DOHH2 (cell line): ENCODE results near the gene H3-3A.

Experiments
- H3F3A ChIP-seq: fragments of 200-600 bp; sonication (generic), shearing (Covaris generic); 2 replicates; pipeline ENCODE4 v1.6.0; 2016; ENCODE audit warnings: antibody characterized with exemption, mild to moderate bottlenecking; ENCODE audit not compliant: control insufficient read depth, insufficient read depth
- H3K27ac ChIP-seq: fragments of 200-600 bp; sonication (generic); 2 replicates; pipeline ENCODE4 v1.5.1; 2014; ENCODE audit warnings: low read depth, mild to moderate bottlenecking, low read length, moderate library complexity
- H3K27me3 ChIP-seq: fragments of 200-600 bp; sonication (generic); 2 replicates; pipeline ENCODE4 v1.6.1; 2014; ENCODE audit warnings: mild to moderate bottlenecking, low read length, mixed read lengths; ENCODE audit not compliant: control insufficient read depth
- H3K36me3 ChIP-seq: fragments of 200-600 bp; sonication (generic); 2 replicates; pipeline ENCODE4 v1.6.1; 2014; ENCODE audit warnings: mild to moderate bottlenecking, low read length, moderate library complexity, mixed read lengths; ENCODE audit not compliant: control insufficient read depth
- H3K4me1 ChIP-seq: fragments of 200-600 bp; sonication (generic); 2 replicates; pipeline ENCODE4 v1.6.1; 2014; ENCODE audit warnings: mild to moderate bottlenecking, low read length, mixed read lengths; ENCODE audit not compliant: control insufficient read depth
- H3K4me2 ChIP-seq: fragments of 200-600 bp; sonication (generic); 2 replicates; pipeline ENCODE4 v1.6.0; 2014; ENCODE audit warnings: mild to moderate bottlenecking, low read length, moderate library complexity
- H3K4me3 ChIP-seq: fragments of 200-600 bp; sonication (generic); 2 replicates; pipeline ENCODE4 v1.5.1; 2014; ENCODE audit warnings: mild to moderate bottlenecking, low read length, mixed read lengths
- H3K79me2 ChIP-seq: fragments of 200-600 bp; sonication (generic); 2 replicates; pipeline ENCODE4 v1.6.1; 2014; ENCODE audit warnings: mild to moderate bottlenecking, low read length, mixed read lengths; ENCODE audit not compliant: control insufficient read depth
- H3K9me2 ChIP-seq: fragments of 200-600 bp; sonication (generic); replicated peaks from 2 replicates; pipeline ENCODE4 v1.6.1; 2014; ENCODE audit warnings: mild to moderate bottlenecking, low read length, mixed read lengths; ENCODE audit not compliant: control insufficient read depth
- H3K9me3 ChIP-seq: fragments of 200-600 bp; sonication (generic); 2 replicates; pipeline ENCODE4 v1.6.1; 2014; ENCODE audit warnings: antibody characterized with exemption, low read length, mixed read lengths; ENCODE audit not compliant: control insufficient read depth, insufficient read depth
- H4K20me1 ChIP-seq: fragments of 200-600 bp; sonication (generic); 2 replicates; pipeline ENCODE4 v1.6.0; 2014; ENCODE audit warnings: low read depth, mild to moderate bottlenecking, antibody characterized with exemption, low read length, moderate library complexity; ENCODE audit not compliant: control insufficient read depth, insufficient read depth
- CTCF ChIP-seq: fragments of 200-600 bp; sonication (generic); IDR thresholded peaks from one replicate; pipeline ENCODE4 v1.5.1; 2014; ENCODE audit warnings: antibody characterized with exemption, mild to moderate bottlenecking, low read depth, low read length; ENCODE audit not compliant: poor library complexity, severe bottlenecking
- EZH2phosphoT487 ChIP-seq: fragments of 200-600 bp; sonication (generic); IDR thresholded peaks from 2 replicates; pipeline ENCODE4 v1.6.1; 2017; ENCODE audit warnings: borderline replicate concordance, mild to moderate bottlenecking, antibody characterized with exemption, low read length, moderate library complexity, mixed read lengths

Gene H3-3A

GRCh38 chr1:226038661-226039060 is 23.9 kb upstream of the H3-3A start:
- no peaks in the 10 kb centered on the region for H3K9me2 ChIP-seq
- no peaks in the 10 kb centered on the region for H3K9me3 ChIP-seq
- H3F3A ChIP-seq = no peaks in the 10 kb centered on the region
- no peaks in the 10 kb centered on the region for H4K20me1 ChIP-seq
- H3K27ac ChIP-seq = no peak overlapping the region
- no peak for TF ChIP-seq CTCF
- no peak for TF ChIP-seq EZH2phosphoT487
- no peaks in the 10 kb centered on the region for H3K27me3 ChIP-seq
- H3K4me1 ChIP-seq = peaks cover 10% of the 10 kb centered on the region
- no peaks in the 10 kb centered on the region for H3K36me3 ChIP-seq
- no peak overlapping the region for H3K4me3 ChIP-seq
- no peak overlapping the region for H3K4me2 ChIP-seq
- no peaks in the 10 kb centered on the region for H3K79me2 ChIP-seq

- H3F3A ChIP-seq = no peaks in the 10 kb centered on the region
- TF ChIP-seq CTCF (no peak), EZH2phosphoT487 (no peak)
Measured at GRCh38 chr1:226041419-226041818, 21.1 kb upstream of the H3-3A start.

GRCh38 chr1:226044514-226045101 is 17.9 kb upstream of the H3-3A start:
- Histone ChIP-seq H3K9me3 (no peaks in the 10 kb centered on the region), H3F3A (no peaks in the 10 kb centered on the region), H3K79me2 (no peaks in the 10 kb centered on the region), H3K9me2 (no peaks in the 10 kb centered on the region), H4K20me1 (no peaks in the 10 kb centered on the region), H3K27me3 (no peaks in the 10 kb centered on the region), H3K4me2 (no peak overlapping the region), H3K27ac (no peak overlapping the region), H3K4me3 (no peak overlapping the region), H3K36me3 (no peaks in the 10 kb centered on the region), H3K4me1 (peaks cover 8% of the 10 kb centered on the region)
- TF ChIP-seq EZH2phosphoT487 = no peak
- no peak for TF ChIP-seq CTCF

More at GRCh38 chr1:226041419-226041818, 21.1 kb upstream of the H3-3A start:
- Histone ChIP-seq H4K20me1 (no peaks in the 10 kb centered on the region), H3K9me3 (no peaks in the 10 kb centered on the region), H3K9me2 (no peaks in the 10 kb centered on the region), H3K27ac (no peak overlapping the region), H3K4me2 (no peak overlapping the region), H3K4me1 (peaks cover 8% of the 10 kb centered on the region), H3K27me3 (no peaks in the 10 kb centered on the region), H3K4me3 (no peak overlapping the region), H3K79me2 (no peaks in the 10 kb centered on the region), H3K36me3 (no peaks in the 10 kb centered on the region)
